ENCODE measurements around the gene PARK7.

Gene PARK7

DNA sequence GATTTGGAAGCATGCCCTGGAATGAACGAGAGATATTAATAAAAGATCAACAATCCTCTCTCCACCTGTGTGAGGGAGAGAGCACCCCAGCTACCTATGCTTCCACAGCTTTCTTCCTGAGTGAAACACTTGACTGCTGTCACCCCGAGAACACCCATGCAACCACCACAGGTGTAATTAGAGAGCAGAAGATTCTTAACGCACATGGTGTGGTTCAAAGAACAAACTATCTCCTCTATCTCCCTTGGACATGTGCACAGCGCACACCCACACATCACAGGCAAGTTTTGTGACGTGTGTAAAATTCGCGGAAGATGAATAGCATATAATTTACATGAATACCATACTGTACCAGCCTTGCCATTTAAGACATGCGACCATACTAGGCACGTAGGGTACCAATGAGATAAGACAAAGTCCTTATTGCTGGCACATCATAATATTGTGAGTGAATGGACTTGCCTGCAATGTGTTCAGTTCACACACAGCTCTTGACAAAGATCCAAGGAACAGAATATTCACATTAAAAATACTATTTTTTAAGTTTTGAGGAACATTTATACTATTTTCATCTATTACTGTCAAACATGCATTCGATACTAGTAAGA, 53.0 kb downstream of the PARK7 start:
- no peaks in the 10 kb centered on the region for H3K36me3 Mint-ChIP-seq (ENCODE audit: low read depth)

DNA sequence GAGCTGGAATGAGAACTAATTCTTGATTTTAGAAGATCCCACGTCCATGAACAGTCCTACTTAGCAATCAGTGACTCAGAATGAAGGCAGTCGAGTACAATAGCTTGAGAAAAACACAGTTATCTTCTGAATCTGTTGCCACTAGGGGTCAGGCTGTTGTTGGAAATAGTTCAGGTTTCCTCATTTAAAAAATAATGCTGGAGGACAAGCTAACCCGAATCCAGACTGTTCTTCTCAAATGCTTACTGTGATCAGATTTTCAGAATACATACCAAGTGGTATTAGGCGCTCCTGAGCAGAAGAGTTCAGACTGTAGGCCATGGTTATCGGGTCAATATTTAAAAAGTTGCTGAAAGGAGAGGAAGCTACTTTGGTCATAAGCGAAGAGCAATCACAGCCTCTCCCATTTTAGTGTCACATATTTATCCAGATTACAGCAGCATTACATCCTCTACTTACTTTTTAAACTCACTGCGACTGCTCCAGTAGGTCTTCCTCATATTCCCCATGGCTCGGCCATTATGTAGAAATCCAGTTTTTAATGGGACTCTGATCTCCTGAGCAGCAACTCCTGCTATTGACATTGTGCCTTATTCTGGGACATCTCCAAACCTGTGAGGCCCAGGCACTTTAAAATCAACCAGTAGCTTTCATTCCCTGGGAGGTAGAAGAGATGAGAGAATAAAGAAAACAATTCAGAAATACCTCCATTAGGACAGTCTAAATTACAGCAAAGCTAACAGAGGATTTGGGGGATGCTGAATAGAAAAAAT, 53.7 kb downstream of the PARK7 start:
- Mint-ChIP-seq H3K27me3 (peaks cover 23% of the 10 kb centered on the region), H3K4me3 (no peak overlapping the region), H3K9me3 (no peaks in the 10 kb centered on the region), H3K36me3 (ENCODE audit: low read depth) (no peaks in the 10 kb centered on the region), H3K27ac (no peak overlapping the region), H3K4me1 (ENCODE audit: low read depth) (peaks cover 3% of the 10 kb centered on the region)
- intact Hi-C loops (cut with micrococcal nuclease) = loop anchor here (1.0 kb wide), 1 partner anchor 334 kb away; no protein-coding TSS in a partner anchor

More for the DNA sequence above, 53.0 kb downstream of the PARK7 start:
- H3K4me1 Mint-ChIP-seq (ENCODE audit: low read depth) = peaks cover 3% of the 10 kb centered on the region
- intact Hi-C loops (cut with micrococcal nuclease) = no loop called here
- H3K27ac Mint-ChIP-seq = peak overlapping the region; percentile 16
- H3K9me3 Mint-ChIP-seq = no peaks in the 10 kb centered on the region
- peaks cover 23% of the 10 kb centered on the region for H3K27me3 Mint-ChIP-seq
- no peak overlapping the region for H3K4me3 Mint-ChIP-seq

DNA sequence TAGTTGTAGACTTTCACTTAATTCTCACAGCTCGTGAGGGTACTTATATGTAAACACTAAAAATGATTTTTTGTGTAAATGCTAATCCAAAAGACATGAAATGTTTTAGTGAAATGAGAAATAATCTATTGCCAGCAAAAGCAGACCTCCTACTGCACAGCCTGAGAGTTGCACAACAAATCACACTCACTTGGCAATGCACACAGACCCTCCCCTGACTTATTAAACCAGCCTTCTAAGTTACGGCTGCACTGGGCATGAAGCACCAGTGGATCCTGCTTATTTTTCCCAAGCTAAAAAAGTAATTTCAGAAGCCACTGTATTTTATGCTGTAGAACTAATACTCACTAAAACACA, 54.3 kb downstream of the PARK7 start:
- intact Hi-C loops (cut with micrococcal nuclease) = loop anchor here (1.0 kb wide), 1 partner anchor 334 kb away; no protein-coding TSS in a partner anchor
- H3K4me1 Mint-ChIP-seq (ENCODE audit: low read depth) = peaks cover 4% of the 10 kb centered on the region
- no peak overlapping the region for H3K4me3 Mint-ChIP-seq
- H3K36me3 Mint-ChIP-seq (ENCODE audit: low read depth) = no peaks in the 10 kb centered on the region
- peaks cover 23% of the 10 kb centered on the region for H3K27me3 Mint-ChIP-seq
- H3K27ac Mint-ChIP-seq = no peak overlapping the region
- H3K9me3 Mint-ChIP-seq = no peaks in the 10 kb centered on the region

DNA sequence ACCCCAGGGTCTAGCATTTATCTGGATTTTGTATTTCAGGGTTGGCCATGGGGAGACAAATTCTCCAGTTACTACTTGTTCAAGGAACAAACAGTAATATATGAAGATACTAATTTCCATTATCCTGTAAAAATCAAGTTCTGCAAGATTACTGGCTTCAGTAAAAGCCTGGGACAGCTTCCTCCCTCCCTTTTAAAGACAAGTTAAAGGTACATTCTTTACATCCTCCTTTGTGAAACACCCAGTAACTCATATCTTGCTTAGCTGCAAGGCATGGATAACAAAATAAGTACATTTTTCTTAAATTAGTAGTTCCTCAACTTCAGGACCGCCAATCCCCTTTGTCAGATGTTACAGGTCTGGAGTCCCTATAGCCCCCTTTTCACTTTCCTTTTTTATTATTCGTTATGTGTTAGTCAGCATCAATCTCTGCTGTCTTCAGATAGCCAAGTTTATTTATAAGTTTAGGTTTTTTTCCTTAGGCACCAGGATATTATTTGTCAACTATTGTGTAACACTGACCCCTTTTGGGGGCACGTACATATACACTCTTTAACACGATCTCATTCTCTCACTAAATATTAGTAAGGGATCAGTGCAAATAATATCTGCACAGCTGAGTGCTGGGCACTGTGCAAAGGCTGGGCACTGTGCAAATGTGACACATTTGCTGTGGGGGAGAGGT, 54.8 kb downstream of the PARK7 start:
- Mint-ChIP-seq H3K27ac (no peak overlapping the region), H3K9me3 (no peaks in the 10 kb centered on the region), H3K27me3 (peaks cover 23% of the 10 kb centered on the region), H3K4me3 (no peak overlapping the region), H3K4me1 (ENCODE audit: low read depth) (peaks cover 4% of the 10 kb centered on the region), H3K36me3 (ENCODE audit: low read depth) (no peaks in the 10 kb centered on the region)
- intact Hi-C loops (cut with micrococcal nuclease) = no loop called here

DNA sequence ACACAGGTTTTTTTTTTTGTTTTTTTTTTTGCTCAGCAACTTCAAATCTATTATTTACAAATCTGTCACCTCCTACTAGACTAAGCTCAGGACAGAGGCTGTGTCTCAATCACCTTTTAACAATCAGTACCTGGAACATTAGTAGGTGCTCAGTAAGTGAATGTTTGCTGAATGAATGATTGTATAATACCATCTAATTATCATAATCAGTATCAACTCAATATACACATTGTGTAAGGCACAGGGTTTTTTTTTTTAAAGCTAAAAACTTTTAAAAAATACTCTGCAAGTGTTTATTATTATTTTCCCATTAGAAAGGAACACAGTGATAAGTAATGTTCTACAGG, 55.4 kb downstream of the PARK7 start:
- intact Hi-C loops (cut with micrococcal nuclease) = no loop called here
- Mint-ChIP-seq H3K36me3 (ENCODE audit: low read depth) (no peaks in the 10 kb centered on the region), H3K4me1 (ENCODE audit: low read depth) (peaks cover 4% of the 10 kb centered on the region), H3K9me3 (no peaks in the 10 kb centered on the region), H3K27ac (no peak overlapping the region), H3K27me3 (peaks cover 26% of the 10 kb centered on the region), H3K4me3 (no peak overlapping the region)

DNA sequence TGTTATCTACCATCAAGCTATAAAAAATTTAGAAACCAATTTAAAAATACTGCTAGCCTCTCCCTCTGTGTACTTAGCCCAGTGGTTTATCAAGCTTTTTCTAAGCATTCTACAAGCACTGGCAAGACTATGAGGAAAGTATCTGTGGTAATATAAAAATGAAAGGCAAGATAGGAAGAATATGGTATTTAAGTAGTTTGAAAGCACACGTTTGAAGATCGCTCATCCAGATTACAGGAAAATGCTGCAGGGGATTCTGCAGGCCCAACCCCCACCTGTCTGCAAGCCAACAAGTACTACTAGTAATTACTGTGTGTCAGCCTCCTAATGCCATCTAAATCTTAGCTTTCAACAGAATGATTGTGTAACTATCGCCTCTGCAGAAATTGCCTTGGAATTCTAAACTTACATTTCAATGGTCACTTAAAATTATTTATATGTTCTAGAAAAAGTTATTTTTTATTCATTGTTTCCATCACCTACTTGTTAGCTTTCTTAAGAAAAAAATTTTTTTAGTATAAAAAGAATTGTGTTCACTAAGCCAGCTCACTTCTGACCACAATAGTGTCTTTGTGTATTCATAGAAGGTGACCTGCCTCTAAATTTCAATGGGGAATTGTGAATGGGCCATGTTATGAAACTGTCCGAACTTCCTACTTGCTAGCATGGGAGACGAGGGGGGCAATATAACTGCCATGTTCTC, 56.1 kb downstream of the PARK7 start:
- H3K9me3 Mint-ChIP-seq = no peaks in the 10 kb centered on the region
- intact Hi-C loops (cut with micrococcal nuclease) = no loop called here
- H3K36me3 Mint-ChIP-seq (ENCODE audit: low read depth) = no peaks in the 10 kb centered on the region
- peaks cover 4% of the 10 kb centered on the region for H3K4me1 Mint-ChIP-seq (ENCODE audit: low read depth)
- no peak overlapping the region for H3K4me3 Mint-ChIP-seq
- H3K27ac Mint-ChIP-seq = no peak overlapping the region
- H3K27me3 Mint-ChIP-seq = peaks cover 34% of the 10 kb centered on the region

DNA sequence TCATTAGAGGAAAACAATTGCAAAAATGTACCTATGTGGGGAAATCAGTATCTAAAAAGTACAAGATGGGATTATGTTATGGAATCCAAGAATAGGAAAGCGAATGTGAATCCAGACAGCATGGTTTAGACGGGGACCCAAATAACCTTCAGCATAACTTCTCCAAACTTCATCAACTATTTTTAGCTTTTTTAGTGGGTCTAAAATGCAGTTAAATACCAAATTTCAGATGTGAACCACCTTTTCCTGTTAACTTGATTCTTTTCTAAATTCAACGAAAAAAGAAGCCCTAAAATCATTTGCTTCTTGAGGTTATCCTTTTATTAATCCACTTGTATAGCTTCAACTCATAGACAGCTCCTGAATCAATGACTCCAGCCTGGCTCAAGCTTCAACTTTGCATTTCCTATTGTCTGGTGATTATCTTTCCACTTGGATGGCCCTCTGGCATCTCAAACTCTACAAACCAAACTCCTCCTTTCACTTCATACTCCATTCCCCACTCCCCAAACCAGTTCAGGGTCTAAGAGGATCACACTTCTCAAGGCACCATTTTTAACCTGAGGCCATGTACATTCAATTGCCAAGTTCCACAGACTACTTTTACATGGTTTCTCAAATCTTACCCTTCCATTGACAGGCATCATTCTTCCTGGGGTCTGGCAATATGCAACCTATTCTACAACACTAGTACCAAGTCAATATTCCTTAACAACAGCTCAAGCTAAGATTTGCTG, 57.1 kb downstream of the PARK7 start:
- Mint-ChIP-seq H3K4me1 (ENCODE audit: low read depth) (peaks cover 4% of the 10 kb centered on the region), H3K4me3 (no peak overlapping the region), H3K9me3 (no peaks in the 10 kb centered on the region), H3K27ac (no peak overlapping the region), H3K36me3 (ENCODE audit: low read depth) (no peaks in the 10 kb centered on the region), H3K27me3 (peaks cover 42% of the 10 kb centered on the region)
- intact Hi-C loops (cut with micrococcal nuclease) = no loop called here

DNA sequence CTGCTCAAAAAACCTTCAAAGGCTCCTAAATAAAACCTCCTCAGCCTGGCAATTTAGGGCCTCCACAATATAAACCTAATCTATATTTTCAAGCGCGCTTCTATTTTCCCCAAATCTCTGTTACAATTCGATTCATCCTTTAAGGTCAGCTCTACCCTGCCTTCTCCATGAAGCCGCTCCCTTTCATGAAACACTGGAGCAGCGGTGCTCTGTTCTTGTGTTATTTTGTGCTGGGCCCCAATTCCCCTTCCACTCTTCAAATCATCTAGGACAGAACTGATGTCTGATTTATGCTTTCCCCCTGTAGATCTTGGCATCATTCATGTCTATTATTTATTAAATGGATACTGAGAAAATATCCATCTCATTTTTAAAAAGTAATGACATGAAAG, 57.7 kb downstream of the PARK7 start:
- H3K27ac Mint-ChIP-seq = no peak overlapping the region
- no peaks in the 10 kb centered on the region for H3K36me3 Mint-ChIP-seq (ENCODE audit: low read depth)
- H3K4me1 Mint-ChIP-seq (ENCODE audit: low read depth) = peaks cover 4% of the 10 kb centered on the region
- H3K9me3 Mint-ChIP-seq = no peaks in the 10 kb centered on the region
- no peak overlapping the region for H3K4me3 Mint-ChIP-seq
- intact Hi-C loops (cut with micrococcal nuclease) = no loop called here
- H3K27me3 Mint-ChIP-seq = peaks cover 46% of the 10 kb centered on the region

DNA sequence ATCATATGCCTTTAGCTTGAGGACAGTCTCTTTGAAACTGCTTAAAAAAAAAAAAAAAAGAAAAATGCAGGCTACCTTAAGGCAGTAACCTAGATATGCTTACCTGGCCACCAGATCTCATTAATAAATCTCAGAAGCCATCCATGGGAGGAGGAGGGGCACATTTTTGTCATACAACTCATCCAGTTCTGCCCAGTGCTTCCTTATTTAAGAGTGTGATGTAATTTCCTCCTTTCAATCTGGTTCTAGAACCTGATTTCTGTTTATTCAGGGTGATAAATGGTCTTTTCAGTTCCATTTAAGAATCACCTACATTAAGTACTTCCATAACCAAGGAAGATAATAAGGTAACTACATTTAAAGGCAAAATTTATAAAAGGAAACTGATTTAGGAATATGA, 58.5 kb downstream of the PARK7 start:
- Mint-ChIP-seq H3K4me3 (no peak overlapping the region), H3K27me3 (peaks cover 53% of the 10 kb centered on the region), H3K27ac (no peak overlapping the region), H3K9me3 (no peaks in the 10 kb centered on the region), H3K36me3 (ENCODE audit: low read depth) (no peaks in the 10 kb centered on the region), H3K4me1 (ENCODE audit: low read depth) (peaks cover 5% of the 10 kb centered on the region)
- intact Hi-C loops (cut with micrococcal nuclease) = no loop called here

DNA sequence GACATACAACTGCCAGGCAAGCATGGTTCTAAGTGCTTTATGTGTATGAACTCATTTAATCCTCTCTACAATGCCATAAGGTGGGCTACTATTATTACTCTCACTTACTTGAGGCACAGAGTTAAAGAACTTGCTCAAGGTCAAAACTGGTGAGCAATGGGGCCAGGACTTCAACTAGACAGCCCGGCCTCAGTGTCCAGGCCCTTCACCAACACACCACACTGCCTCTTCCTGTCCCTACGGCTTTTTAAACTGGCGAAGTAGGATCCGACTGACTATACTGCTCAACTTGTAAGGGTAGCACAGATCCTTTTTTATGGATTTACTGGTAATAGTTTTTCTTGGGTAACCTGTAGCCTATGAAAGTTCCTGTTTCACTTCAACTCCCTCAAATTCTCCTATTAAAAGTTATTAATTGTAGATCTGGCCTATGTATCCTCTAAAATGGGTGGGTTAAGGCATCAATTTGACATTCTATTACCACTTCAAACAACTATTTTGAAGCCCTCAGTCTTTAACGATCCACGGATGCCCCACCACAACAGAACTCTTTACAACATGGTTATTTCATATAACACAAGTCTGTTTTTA, 60.3 kb downstream of the PARK7 start:
- no peak overlapping the region for H3K27ac Mint-ChIP-seq

DNA sequence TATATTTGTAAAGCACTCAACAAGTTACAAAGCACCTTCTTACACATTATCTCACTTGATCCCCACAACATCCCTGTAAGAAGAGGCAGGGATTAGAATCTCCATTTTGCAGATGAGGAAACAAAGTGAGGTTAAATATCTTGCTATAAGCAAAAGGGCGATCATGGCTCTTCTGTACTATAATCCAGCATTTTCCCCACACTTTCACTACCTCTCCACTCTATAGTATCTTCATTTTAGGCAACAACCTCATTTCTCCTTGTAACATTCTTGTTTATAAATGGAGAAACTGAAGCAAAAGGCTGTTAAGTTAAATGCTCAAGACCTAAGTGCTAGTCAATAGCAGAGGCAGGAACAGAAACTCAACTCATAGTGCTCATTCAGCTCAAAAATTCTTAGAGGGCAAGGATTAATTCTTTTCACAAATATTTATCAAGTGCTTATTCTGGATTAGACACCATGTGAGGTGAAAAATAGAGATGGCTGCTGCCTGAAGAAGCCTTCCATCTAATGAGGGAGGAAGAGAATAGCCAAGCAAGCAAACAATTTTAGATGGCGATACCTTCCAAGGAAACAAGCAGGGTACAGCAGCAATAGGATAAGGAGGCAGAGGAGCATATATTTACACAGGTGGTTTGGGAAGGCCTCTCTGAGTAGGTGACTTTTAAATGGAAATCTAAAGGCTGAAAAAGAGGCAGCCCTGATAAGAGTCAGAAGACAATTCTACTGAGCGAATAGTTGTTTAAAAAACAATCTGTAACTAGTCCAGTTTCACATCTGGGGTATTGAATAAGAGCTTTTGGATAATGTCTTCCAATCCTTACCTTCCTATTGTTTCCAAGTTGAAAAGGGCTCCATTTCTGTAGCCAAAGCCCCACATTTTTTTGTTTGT, 61.1 kb downstream of the PARK7 start:
- H3K27ac Mint-ChIP-seq = no peak overlapping the region
- H3K36me3 Mint-ChIP-seq (ENCODE audit: low read depth) = no peaks in the 10 kb centered on the region
- intact Hi-C loops (cut with micrococcal nuclease) = no loop called here
- peaks cover 19% of the 10 kb centered on the region for H3K4me1 Mint-ChIP-seq (ENCODE audit: low read depth)
- H3K9me3 Mint-ChIP-seq = no peaks in the 10 kb centered on the region
- peaks cover 59% of the 10 kb centered on the region for H3K27me3 Mint-ChIP-seq
- H3K4me3 Mint-ChIP-seq = no peak overlapping the region

More for the DNA sequence above, 60.3 kb downstream of the PARK7 start:
- Mint-ChIP-seq H3K4me1 (ENCODE audit: low read depth) (peaks cover 16% of the 10 kb centered on the region), H3K4me3 (no peak overlapping the region), H3K36me3 (ENCODE audit: low read depth) (no peaks in the 10 kb centered on the region), H3K27me3 (peaks cover 56% of the 10 kb centered on the region), H3K9me3 (no peaks in the 10 kb centered on the region)
- intact Hi-C loops (cut with micrococcal nuclease) = no loop called here

DNA sequence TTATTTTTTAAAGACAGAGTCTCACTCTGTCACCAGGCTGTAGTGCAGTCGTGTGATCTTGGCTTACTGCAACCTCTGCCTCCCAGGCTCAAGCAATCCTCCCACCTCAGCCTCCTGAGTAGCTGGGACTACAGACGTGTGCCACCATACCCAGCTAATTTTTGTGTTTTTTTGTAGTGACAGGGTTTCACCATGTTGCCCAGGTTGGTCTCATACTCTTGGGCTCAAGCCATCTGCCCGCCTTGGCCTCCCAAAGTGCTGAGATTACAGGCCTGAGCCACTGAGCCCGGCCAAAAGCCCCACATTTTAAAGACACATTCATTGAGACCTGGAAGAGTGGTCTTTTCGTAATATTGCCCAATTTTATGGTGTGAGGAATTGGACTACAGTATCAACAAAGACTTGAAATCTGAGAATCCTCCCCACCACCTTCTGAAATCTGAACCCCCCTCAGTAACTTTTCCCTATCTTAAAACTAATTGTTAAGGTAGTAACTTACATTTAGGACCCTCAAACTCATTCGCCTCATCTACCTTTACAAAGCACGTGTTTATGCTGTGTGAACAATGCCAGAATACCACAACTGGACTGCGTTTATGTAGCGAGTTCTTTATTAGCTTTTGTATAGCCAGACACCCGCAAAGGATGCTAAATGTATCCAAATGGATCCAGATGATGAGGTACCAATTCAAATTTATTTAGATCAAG, 61.9 kb downstream of the PARK7 start:
- H3K4me1 Mint-ChIP-seq (ENCODE audit: low read depth) = peaks cover 19% of the 10 kb centered on the region
- H3K9me3 Mint-ChIP-seq = no peaks in the 10 kb centered on the region
- peaks cover 61% of the 10 kb centered on the region for H3K27me3 Mint-ChIP-seq
- H3K27ac Mint-ChIP-seq = no peak overlapping the region
- intact Hi-C loops (cut with micrococcal nuclease) = no loop called here
- no peaks in the 10 kb centered on the region for H3K36me3 Mint-ChIP-seq (ENCODE audit: low read depth)
- H3K4me3 Mint-ChIP-seq = no peak overlapping the region

All from dendritic cell treated with granulocyte-macrophage colony-stimulating factor and Interleukin-4, amounts not matched to agents 40 ng/mL and 50 ng/mL, for 4 days (primary cell).